NCI-H82 treated with DMSO at 0.1 percent for 48 hours (cell line): ENCODE data around the gene ZNF616.
A peak's percentile ranks its signal among the peaks of the same experiment; 100 is the strongest.
"Not testable (repeated sequence)": the region's sequence is repeated elsewhere in the genome, so short reads cannot be mapped to it uniquely, and the experiment has no call there.

Experiments used
- DNase-seq: peaks from one replicate; lab custom pipeline; 2025; ENCODE audit not compliant: unreplicated experiment; lab: John Stamatoyannopoulos, UW

Gene ZNF616

GRCh38 chr19:52110780-52111179 is 29.0 kb downstream of the ZNF616 start:
- no peak for DNase-seq

GRCh38 chr19:52102782-52103181 is 37.0 kb downstream of the ZNF616 start:
- DNase-seq = no peak

- no peak for DNase-seq
Measured at GRCh38 chr19:52101866-52102562, 37.7 kb downstream of the ZNF616 start.

GRCh38 chr19:52099497-52100138 is 40.1 kb downstream of the ZNF616 start:
- no peak for DNase-seq

- DNase-seq = not testable (repeated sequence)
Measured at GRCh38 chr19:52096416-52096815, 43.3 kb downstream of the ZNF616 start.

GRCh38 chr19:52095172-52096014 is 44.3 kb downstream of the ZNF616 start, which contains the start of gene ZNF841:
Gene ZNF841 (minus strand): TSS chr19:52095765. CDS start chr19:52084801, 10,964 bp downstream.
- DNase-seq = peak; percentile 84

GRCh38 chr19:52094526-52095130 is 45.1 kb downstream of the ZNF616 start:
- DNase-seq = no peak

- DNase-seq = no peak
Measured at GRCh38 chr19:52086481-52086880, 53.3 kb downstream of the ZNF616 start.

- DNase-seq = no peak
Measured at GRCh38 chr19:52070496-52070895, 69.2 kb downstream of the ZNF616 start.

GRCh38 chr19:52069653-52070052 is 70.1 kb downstream of the ZNF616 start:
- no peak for DNase-seq

GRCh38 chr19:52066258-52066863 is 73.4 kb downstream of the ZNF616 start:
- no peak for DNase-seq

GRCh38 chr19:52065399-52065798 is 74.3 kb downstream of the ZNF616 start:
- no peak for DNase-seq
